ENCODE measurements around the gene TIPARP.

The TIPARP gene, protein sequence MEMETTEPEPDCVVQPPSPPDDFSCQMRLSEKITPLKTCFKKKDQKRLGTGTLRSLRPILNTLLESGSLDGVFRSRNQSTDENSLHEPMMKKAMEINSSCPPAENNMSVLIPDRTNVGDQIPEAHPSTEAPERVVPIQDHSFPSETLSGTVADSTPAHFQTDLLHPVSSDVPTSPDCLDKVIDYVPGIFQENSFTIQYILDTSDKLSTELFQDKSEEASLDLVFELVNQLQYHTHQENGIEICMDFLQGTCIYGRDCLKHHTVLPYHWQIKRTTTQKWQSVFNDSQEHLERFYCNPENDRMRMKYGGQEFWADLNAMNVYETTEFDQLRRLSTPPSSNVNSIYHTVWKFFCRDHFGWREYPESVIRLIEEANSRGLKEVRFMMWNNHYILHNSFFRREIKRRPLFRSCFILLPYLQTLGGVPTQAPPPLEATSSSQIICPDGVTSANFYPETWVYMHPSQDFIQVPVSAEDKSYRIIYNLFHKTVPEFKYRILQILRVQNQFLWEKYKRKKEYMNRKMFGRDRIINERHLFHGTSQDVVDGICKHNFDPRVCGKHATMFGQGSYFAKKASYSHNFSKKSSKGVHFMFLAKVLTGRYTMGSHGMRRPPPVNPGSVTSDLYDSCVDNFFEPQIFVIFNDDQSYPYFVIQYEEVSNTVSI

DNA sequence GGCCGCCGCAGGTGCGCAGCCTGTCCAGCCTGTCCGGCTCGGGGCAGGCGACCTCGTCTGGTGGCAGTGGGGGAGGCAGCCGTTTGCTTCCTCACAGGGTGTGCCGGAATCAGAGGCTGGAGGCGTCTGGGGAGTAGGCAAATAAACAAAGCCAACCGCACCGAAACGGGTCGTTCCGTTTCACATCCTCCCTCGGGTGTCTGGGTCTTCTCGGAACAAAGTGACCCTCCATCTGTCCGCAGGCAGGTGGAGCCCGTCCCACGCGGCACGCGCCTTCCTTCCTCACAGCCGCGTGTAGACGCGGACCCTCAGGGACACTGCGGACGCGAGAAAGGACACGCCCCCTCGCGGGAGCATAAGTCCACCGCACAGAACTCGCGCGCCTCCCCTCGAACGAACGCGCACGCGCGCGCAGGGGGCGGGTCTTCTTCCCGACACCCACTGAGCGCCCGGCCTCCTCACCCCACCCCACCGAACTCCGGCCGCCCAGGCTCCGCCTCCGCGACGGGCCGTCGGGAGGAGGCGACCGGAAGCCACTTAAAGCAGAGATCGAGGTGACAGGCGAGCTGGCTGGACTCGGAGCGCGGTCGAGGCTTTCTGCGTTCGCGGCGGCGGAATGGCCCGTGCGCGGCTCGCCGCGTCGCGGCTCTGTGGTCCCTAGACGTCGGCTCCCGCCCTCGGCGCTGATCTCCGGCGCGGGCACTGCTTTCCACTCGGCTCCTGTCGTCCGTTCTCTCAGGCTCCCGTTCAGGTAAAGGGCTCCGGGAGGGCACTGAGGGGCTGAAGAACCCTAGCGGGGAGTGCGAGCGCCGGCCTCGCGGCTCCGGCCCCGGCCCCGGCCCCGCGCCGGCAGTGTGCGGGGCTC, at the start of gene TIPARP:
TIPARP (plus strand) TSS at position 545 of the 865 bp plus-strand sequence. CDS start 3,108 bp downstream, outside the sequence.
- DNase-seq, result peak; percentile 98 to 99

DNA sequence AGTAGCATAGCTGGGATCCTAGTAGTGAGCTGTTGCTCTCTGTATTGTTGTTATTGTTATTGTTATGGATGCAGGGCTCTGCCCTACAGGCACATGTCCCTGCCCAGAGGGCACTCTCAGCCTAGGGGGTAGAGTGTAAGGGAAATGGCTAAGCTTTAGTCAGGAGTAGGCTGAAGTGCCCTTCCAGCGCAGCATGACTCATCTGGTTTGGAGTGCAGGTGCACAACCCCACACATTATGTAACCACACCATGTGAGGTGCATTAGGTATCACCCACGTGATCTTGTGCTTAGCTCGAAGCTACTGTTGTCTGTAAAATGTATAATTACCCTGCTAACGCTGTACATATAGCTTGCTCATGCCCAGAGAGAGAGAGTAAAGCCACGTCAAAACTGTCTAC, 48.3 kb upstream of the TIPARP start:
- no peak for DNase-seq

DNA sequence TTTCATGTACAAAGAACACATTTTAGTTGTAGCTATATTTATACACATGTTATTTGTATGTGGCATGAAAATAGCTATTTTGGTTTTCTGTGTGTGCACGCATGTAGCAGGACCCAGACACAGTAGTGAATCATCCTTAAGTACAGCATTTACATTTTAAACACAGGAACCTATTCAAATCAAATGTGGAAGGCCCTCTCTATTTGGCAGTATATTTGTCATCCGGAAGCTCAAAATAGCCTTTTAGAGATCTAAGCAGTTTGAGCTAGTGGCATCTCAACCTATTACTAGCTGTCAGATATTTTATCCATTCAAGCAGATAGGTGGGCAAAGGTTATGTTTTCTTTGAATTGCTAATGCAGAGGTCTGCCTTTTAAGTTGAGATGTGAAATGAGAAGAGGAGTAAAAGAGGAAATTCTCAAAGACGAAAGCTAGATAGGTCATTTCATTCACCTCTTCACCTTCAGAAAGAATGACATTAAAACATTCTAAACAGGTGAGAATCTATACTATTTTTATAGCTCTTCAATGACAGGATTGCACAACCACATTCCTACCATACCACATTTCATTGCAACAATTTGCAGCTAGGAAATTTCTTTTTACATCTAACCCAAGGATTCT, 46.3 kb upstream of the TIPARP start:
- no peak for DNase-seq

DNA sequence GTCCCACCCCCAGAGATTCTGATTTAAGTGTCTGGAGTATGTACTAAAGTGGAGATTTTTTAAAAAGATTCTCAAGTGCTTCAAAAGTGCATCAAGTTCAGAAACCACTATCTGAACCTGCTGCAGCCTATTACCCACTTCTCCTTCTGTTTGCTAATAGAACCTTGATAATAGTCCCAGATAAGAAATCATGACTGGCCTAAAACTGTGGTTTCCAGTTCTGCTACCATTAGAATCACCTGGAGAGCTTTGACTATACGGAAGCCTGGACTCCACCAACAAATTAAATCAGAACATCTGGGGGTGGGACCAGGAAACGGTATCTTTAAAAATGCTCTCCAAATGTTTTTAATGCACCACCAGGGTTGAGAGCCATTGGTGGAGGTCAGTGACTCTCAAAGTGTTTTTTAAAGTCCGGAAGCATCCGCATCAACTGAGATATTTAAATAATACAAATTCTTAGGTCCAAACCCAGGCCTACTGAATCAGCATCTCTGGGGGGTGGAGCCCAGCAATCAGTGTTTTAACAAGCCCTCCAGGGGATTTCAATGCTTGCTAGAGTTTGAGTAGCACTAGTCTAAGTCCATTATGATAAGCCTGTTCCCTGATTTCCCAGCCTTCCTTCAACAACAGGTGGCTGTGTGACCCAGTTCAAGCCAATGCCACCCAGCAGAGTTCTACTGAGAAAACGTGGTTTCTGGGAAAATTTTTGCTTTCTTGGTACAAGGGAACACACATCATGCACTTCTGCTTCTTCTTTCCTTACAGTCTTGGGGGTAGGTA, 45.4 kb upstream of the TIPARP start:
- DNase-seq, result no peak

DNA sequence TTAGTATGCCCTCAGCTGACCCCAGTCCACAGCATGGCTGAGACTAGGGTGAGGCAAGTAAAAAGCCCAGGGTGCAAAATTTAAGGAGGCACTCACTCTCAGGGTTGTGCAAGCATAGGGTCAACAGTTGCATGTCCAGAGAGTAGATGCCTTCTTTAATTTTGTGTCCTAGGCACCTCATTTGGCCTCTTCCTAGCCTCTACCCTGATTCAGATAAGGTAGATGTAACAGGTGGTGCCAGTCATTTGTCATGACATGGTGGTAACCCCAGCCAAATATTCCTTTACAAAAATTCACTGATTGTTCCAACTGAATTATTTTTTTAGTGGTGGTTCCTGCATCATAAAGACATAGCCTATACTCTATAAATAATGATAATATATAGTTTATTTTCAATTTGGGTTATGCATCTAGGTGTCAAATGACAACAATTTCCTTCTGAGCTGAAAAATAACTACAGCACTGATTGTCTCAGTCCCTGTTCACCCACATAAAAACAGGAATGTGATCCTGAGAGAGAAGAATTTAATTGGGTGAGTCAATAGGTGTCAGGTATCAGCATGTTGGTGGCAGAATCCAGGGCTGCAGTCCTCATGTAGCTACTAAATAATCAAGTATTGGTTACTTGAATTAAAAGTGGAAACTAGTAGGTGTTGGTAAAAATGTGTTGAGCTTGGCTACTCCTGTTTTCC, 44.2 kb upstream of the TIPARP start:
- DNase-seq, result peak in 1 of 2 experiments; percentile 14

DNA sequence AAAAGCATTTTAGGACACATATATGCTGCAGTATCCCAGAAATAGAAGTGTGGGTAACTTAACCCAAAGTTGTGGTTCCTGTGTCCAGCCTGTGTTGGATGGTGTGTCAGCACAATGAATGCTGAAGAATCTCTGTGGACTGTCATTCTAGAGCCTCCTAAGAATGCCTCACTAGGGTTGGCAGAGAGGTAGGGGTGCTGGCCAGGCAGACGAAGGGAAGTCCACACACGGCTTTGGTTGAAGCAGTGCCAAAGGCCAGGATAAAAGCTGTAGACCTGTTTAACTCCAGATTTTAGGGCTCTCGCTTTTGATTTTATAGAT, 43.7 kb upstream of the TIPARP start:
- DNase-seq, result no peak

DNA sequence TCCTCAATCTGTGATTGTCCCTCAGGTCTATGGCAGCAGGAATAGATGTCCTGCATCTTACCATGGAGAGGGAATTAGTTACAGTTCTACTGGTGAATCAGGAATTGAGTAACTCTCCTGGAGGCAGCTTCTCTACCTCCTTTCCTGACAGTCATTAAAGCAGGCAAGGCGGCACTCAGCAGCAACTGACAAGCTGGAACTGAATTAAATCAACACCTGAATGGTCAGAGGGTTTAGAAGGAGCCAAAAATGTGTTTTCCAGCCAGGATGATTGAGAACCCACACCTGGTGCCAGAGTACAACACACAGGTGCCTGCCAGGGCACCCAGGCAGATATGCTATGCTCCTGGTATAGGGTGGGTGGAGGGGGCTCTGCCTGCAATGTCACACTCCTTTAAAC, 43.1 kb upstream of the TIPARP start:
- no peak for DNase-seq

DNA sequence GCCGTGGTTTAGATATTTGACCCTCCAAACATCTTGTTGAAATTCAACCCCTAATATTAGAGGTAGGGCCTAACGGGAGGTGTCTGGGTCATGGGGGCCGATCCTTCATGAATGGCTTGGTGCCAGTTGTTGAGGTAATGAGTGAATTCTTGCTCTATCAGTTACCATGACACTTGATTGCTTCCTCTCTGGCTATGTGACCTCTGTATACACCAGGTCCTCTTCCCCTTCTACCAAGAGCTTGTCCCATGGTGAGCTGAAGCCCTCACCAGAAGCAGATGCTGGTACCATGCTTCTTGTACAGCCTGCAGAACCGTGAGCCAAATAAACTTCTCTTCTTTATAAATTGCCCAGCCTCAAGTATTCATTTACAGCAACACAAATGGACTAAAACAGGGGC, 41.8 kb upstream of the TIPARP start:
- DNase-seq, result no peak

DNA sequence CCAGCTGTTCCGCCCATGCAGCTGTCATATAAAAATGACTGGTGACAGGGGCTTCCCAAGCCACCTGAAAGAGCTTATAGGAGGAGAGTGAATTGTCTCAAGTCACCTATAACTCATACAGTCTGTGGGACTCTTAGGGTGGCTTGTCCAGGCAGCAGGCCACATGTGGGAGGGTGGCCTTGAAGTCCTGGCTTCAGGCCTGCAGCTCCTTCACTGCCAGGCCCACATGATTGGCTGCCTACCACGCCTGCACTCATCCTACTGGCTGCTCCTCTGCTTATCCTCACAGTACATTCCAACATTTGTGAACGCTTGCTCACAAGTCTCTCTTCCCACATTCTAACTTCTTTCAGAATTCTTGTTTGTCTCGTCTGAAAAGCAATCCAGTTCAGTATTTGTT, 41.1 kb upstream of the TIPARP start:
- DNase-seq, result no peak

DNA sequence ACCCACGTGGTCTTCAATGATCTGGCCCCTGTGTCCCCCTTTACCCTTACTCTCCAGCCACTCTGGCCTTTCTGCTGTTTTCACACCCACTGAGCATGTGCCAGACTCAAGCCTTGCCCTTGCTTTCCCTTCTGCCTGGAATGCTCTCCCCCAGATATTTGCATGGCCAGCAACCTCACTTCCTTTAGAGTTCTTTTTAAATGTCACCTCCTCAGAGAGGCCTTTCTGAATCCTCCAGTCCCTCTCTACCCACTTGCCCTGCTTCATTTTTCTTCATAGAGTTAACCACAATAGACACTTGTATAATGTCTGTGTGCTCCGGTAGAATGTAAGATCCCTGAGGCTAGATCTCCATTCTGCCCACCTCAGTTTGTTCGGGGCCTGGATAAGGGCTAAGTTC, 39.4 kb upstream of the TIPARP start:
- no peak for DNase-seq

DNA sequence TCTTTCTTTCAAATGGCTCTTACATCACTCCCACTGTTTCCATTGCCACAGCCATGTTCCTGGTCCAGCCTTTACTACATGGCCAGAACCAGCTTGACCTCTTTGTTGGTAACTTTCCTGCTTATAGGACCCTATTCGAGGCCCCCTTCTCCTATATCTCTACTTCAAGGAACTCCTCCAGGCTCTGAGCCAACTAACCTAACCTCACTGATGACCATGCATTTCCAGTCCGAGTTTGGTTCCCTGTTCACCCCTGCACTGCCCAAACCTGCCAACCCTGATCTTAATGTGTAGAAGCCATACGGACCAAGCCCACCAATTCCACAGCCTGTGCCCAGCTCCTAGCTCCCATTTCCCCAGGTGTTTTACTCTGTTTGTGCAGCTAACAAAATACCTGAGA, 38.4 kb upstream of the TIPARP start:
- DNase-seq, result no peak

DNA sequence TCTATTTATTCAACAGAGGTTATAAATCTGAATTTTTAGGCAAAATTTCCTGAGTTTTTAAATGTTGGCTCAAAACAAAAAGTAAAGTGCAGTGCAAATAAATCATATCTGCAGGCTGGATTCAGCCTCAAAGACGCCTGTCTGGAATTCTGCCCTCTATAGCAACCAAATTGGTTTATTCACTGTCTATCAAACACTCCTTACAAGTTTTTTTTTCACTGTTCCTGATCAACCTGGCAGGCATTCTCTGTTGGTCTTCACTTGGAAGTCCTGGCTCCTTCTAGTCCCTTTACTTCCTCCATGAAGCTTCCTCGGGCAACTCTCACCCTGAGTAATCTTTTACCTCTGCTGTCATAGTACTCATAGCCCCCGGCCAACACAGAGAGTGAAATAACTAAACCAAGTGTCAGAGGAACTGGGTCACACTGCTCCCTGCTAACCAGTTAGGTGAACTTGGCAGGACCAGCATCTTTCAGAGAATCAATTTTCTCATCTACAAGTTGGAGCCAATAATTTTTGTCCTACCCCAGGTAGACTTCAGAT, 36.8 kb upstream of the TIPARP start:
- DNase-seq, result no peak

DNA sequence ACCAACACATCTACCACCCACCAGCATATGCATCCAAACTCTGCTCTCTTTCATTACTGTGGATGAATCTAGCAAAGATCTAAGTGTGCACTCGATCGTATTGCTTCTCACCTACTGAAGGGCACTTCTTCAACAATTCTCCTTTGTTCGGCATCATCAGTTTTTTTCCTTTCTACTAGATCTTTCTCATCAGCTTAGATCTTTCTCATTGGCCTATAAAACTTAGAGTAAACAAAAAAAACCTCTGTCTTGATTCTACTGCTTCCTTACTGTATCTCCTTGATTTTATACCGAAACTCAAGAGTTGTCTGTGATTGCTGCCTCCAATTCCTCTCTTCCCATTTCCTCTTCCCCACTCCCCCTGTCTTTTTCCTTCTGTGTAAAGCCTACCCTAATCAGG, 36.1 kb upstream of the TIPARP start:
- no peak for DNase-seq

DNA sequence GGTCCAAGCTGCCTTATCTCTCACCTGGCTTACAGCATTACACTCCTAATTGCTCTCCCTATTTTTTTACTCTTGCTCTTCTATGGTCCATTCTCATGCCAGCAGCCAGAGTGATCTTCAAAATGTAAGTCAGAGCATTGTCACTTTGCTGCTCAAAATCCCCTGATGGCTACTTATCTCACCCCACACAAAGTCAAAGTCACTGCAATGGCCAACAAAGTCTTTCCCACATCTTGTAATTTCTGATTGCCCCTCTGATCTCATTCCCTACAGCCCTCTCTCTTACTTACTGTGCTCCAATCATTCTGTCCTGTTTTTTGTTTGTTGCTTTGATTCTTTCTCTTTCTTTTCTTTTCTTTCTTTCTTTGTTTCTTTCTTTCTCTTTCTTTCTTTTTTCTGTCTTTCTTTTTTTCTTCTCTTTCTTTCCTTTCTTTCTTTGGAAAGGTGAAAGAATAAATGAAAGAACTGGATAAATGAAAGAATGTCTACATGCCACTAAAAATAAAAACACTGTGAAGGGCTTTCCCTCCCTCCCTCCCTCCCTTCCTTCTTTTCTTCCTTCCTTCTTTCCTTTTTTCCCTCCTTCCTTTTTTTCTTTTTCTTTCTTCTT, 34.9 kb upstream of the TIPARP start:
- DNase-seq, result no peak

DNA sequence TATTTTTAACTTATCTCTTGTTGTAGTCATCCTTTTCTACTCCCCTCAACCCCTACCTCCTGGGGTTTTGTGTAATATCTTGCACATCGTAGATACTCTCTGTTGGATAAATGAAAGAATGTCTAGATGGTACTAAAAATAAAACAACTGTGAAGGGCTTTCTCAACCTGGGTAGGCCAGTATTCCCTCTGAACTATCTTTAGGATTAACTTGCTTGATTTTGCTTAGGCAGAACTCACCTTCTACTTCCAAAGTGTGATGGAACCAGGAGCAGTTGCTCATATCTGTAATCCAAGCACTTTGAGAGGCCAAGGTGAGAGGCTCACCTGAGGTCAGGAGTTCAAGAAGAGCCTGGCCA, 32.8 kb upstream of the TIPARP start:
- no peak for DNase-seq

DNA sequence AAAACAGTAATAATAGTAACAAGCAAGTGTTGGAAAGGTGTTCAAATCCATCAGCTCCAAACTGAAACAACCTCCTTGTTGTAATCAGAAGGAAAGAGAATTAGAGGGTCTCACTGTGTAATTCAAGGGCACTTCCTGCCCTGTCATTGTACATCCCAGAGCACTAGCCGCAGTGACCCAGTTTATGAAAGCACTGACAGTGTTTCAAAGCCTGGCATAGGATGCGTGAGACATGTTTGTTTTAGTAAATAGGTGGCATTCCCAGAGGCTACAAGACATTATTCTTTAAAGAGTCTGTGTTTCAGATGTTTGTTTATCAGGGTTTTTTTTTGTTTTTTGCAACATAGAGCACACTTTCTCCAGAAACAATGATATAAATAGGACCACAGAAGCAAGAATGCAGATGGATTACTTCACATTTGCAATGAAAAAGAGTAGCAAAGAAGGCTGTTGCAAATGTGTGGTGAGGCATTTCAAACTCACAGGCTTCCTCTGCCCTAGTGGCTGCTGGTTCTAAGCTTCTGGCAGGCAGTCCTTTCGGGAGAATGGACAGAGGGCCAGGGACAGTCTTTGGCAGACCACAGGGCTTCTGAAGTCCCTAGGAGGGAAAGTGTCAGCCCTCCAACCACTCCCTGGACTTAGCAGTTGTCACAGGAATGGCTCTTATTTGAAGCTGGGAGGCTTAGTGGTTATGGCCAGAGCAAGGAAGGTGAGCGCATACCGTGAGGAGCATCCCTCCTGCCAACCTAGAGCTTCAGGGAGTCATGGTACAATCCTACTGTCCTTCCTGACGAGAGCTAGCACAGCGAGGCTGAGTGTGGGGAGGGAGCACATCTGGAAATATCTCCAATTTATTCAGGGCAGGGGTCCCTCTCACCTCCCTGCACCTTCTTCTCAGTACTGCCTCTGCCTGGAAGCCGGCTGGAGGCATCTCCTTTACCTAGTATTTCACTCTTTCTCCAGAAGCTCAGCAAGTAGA, 31.4 kb upstream of the TIPARP start:
- DNase-seq, result no peak

DNA sequence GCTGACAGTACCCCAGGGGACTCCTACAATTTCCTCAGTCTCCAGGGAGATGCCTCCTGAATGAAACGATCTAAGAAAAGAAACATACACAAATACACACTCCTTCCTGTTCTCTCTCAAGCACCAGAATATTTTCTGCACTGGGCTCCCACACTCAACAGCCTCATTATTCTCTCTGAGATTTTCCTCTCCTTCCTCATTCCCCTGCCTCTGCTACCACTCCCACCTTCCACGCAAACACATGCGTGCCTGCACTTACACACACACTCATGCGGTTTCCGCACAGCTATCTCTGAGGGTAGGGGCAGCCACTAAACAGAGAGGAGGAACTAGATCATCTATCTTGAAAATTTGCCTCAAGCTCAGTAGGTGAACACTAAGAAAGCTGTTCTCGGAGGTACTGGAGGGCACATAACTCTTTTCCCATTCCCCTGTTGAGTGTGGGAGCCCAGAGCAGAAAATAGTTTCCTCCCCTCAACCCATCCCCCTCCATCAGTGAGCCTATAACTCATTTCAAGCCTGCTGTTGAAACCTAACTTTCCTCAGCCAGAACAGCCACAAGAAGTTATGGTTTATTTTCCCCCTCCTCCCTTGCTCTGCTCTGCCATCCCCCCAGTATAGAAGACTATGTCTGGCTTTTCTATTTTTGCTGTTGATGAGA, 30.5 kb upstream of the TIPARP start:
- DNase-seq, result no peak

DNA sequence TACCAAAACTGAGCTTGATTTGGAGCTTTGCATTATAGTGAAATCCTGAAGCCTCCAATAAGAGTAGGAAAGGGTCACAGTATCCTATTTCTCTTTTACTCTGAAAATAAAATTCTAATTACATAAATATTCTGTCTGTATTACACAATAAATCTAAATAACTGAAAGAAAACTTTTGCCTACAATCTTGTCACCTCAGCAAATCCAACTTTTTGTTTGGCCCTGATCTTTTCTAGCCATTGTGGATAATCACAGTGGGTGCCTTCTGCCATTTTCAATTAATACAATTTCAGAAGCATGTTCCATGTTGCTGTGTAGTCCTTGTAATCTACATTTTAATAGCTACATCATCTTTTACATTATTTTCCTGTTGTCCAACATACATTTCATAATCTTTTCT, 29.4 kb upstream of the TIPARP start:
- no peak for DNase-seq

DNA sequence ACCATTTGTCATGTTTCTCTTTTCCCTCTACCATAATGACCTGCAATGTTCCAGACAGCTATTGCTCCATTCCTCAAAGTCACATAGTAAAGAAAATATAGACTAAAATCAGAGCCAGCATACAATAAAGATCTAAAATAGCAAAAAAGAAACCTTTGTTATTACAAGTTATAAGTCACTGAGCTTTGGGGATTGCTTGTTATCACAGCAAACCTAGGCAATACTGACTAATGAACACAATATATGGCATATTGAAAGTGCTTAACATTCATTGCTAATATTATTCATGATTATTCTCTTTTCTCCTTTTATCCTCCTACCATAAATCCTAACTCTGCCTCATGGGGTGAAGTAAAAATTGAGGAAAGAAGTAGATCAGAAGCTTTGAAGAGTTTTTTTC, 27.4 kb upstream of the TIPARP start:
- no peak for DNase-seq

All from NCI-H524 (cell line).